ENCODE measurements around the gene PRIMPOL.
A peak's percentile ranks its signal among the peaks of the same experiment; 100 is the strongest.
"Not testable (repeated sequence)": the region's sequence is repeated elsewhere in the genome, so short reads cannot be mapped to it uniquely, and the experiment has no call there.

PRIMPOL gene

DNA sequence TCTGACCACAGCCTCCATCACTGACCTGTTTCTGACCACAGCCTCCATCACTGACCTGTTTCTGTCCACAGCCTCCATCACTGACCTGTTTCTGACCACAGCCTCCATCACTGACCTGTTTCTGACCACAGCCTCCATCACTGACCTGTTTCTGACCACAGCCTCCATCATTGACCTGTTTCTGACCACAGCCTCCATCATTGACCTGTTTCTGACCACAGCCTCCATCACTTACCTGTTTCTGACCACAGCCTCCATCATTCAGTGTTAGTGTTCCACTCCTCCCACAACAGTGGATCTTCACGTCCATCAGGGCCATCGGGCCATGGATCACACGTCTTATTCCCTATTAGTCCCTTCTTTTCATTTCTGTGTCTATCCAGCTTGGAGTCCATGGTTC, 25.0 kb upstream of the PRIMPOL start:
- not testable (repeated sequence) for H3K9me3 Mint-ChIP-seq; ATAC-seq (replicated peaks); H3K27me3 Mint-ChIP-seq; DNase-seq; H3K4me3 Mint-ChIP-seq
- Mint-ChIP-seq H3K4me1 (ENCODE audit: low read depth in 2 of 2) (peaks cover 14 to 34% of the 10 kb centered on the region in 2 donors), H3K36me3 (ENCODE audit: insufficient read depth) (peaks cover 30% of the 10 kb centered on the region), H3K27ac (peak overlapping the region; percentile 84 to 86)

DNA sequence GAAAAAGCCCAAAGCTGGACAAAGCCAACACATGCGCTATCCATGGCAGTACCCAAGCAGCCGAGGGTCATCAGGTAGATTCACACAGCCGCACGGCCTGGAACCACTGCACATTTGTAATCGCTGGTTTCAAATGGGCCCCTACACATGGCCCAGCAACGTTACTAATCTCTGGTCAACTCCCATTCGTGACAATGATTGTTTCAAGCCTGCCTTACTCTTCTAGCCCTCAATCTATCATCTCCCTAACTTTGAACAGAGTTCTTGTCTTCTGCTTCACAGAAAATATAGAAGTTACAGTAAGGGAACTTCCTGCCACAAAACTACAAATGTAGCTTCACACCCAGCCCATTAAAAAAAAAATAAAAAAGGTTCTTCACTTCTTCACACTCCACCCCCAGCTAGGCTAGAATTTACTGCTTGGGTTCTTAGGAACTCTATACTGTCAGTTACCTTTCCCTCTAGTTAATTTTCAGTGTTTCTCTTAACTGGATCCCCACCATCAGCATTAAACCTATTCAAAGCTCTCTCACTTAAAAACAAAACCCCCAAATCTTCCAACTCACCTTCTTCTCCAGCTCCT, 24.5 kb upstream of the PRIMPOL start:
- Mint-ChIP-seq H3K27me3 (no peaks in the 10 kb centered on the region), H3K9me3 (no peaks in the 10 kb centered on the region), H3K4me3 (peak overlapping the region in 1 of 2 donors; percentile 56), H3K4me1 (ENCODE audit: low read depth in 2 of 2) (peaks cover 14 to 34% of the 10 kb centered on the region in 2 donors), H3K36me3 (ENCODE audit: insufficient read depth) (peaks cover 35% of the 10 kb centered on the region), H3K27ac (peak overlapping the region; percentile 84 to 86)
- ATAC-seq (replicated peaks) (peak; percentile 46), DNase-seq (no peak)

- peaks cover 14 to 38% of the 10 kb centered on the region in 2 donors for H3K4me1 Mint-ChIP-seq (ENCODE audit: low read depth in 2 of 2)
- H3K4me3 Mint-ChIP-seq: peak overlapping the region in 1 of 2 donors; percentile 56
- peak; percentile 50 for ATAC-seq (replicated peaks)
- DNase-seq, H3K27me3 Mint-ChIP-seq, H3K9me3 Mint-ChIP-seq: not testable (repeated sequence)
- H3K27ac Mint-ChIP-seq: peak overlapping the region; percentile 1 to 86
- H3K36me3 Mint-ChIP-seq (ENCODE audit: insufficient read depth): peaks cover 44% of the 10 kb centered on the region
Measured at GRCh38 chr4:184625783-184626596, 23.5 kb upstream of the PRIMPOL start.

DNA sequence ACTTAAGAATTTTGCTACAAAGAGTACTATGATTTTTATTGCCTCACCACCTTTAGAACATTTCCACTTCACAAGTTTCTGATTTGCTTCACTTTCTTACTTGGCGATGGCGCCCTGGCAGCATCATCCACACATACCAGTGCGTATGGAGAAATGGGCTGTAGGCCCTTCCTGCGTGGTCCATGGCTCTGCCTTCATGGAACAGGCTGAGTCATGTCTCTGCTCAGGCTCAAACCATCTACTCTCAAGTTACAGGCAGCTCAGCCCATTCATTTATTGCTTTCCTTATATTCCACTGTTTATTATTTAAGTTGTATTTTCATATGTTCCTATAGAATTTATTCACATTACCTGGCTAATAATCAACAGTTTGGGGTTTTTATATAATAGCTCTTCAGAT, 21.4 kb upstream of the PRIMPOL start:
- DNase-seq (no peak), ATAC-seq (replicated peaks) (no peak)
- peaks cover 14 to 38% of the 10 kb centered on the region in 2 donors for H3K4me1 Mint-ChIP-seq (ENCODE audit: low read depth in 2 of 2)
- H3K27me3 Mint-ChIP-seq: no peaks in the 10 kb centered on the region
- H3K9me3 Mint-ChIP-seq: no peaks in the 10 kb centered on the region
- H3K36me3 Mint-ChIP-seq (ENCODE audit: insufficient read depth): peaks cover 62% of the 10 kb centered on the region
- H3K27ac Mint-ChIP-seq: peak overlapping the region in 1 of 2 donors; percentile 42
- no peak overlapping the region for H3K4me3 Mint-ChIP-seq

GRCh38 chr4:184632842-184633241, 16.7 kb upstream of the PRIMPOL start:
- ATAC-seq (replicated peaks) (no peak), DNase-seq (no peak)
- peak overlapping the region in 1 of 2 donors; percentile 79 for H3K27ac Mint-ChIP-seq
- peaks cover 5 to 22% of the 10 kb centered on the region in 2 donors for H3K4me1 Mint-ChIP-seq (ENCODE audit: low read depth in 2 of 2)
- peaks cover 80% of the 10 kb centered on the region for H3K36me3 Mint-ChIP-seq (ENCODE audit: insufficient read depth)
- no peaks in the 10 kb centered on the region for H3K9me3 Mint-ChIP-seq
- H3K27me3 Mint-ChIP-seq: no peaks in the 10 kb centered on the region
- H3K4me3 Mint-ChIP-seq: no peak overlapping the region

- no peak overlapping the region for H3K27ac Mint-ChIP-seq
- DNase-seq (no peak), ATAC-seq (replicated peaks) (no peak)
- H3K27me3 Mint-ChIP-seq: no peaks in the 10 kb centered on the region
- no peak overlapping the region for H3K4me3 Mint-ChIP-seq
- H3K4me1 Mint-ChIP-seq (ENCODE audit: low read depth in 2 of 2): peaks cover 21 to 36% of the 10 kb centered on the region in 2 donors
- H3K9me3 Mint-ChIP-seq: no peaks in the 10 kb centered on the region
- peaks cover 70% of the 10 kb centered on the region for H3K36me3 Mint-ChIP-seq (ENCODE audit: insufficient read depth)
Measured at GRCh38 chr4:184635381-184635780, 14.2 kb upstream of the PRIMPOL start.

GRCh38 chr4:184636144-184636543, 13.4 kb upstream of the PRIMPOL start:
- Mint-ChIP-seq H3K4me1 (ENCODE audit: low read depth in 2 of 2) (peaks cover 24 to 41% of the 10 kb centered on the region in 2 donors), H3K9me3 (no peaks in the 10 kb centered on the region), H3K4me3 (no peak overlapping the region), H3K36me3 (ENCODE audit: insufficient read depth) (peaks cover 63% of the 10 kb centered on the region), H3K27ac (peak overlapping the region in 1 of 2 donors; percentile 23), H3K27me3 (no peaks in the 10 kb centered on the region)
- no peak for ATAC-seq (replicated peaks)
- no peak for DNase-seq

- Mint-ChIP-seq H3K4me3 (no peak overlapping the region), H3K36me3 (ENCODE audit: insufficient read depth) (peaks cover 55% of the 10 kb centered on the region), H3K9me3 (no peaks in the 10 kb centered on the region), H3K27me3 (no peaks in the 10 kb centered on the region), H3K4me1 (ENCODE audit: low read depth in 2 of 2) (peaks cover 30 to 48% of the 10 kb centered on the region in 2 donors), H3K27ac (peak overlapping the region in 1 of 2 donors; percentile 5)
- ATAC-seq (replicated peaks) (no peak), DNase-seq (no peak)
Measured at GRCh38 chr4:184636897-184637296, 12.6 kb upstream of the PRIMPOL start.

- no peaks in the 10 kb centered on the region for H3K9me3 Mint-ChIP-seq
- no peak overlapping the region for H3K27ac Mint-ChIP-seq
- peaks cover 38 to 61% of the 10 kb centered on the region in 2 donors for H3K4me1 Mint-ChIP-seq (ENCODE audit: low read depth in 2 of 2)
- H3K4me3 Mint-ChIP-seq: peak overlapping the region in 1 of 2 donors; percentile 15
- DNase-seq (no peak), ATAC-seq (replicated peaks) (peak; percentile 40)
- no peaks in the 10 kb centered on the region for H3K27me3 Mint-ChIP-seq
- H3K36me3 Mint-ChIP-seq (ENCODE audit: insufficient read depth): peaks cover 47% of the 10 kb centered on the region
Measured at GRCh38 chr4:184641022-184641421, 8.5 kb upstream of the PRIMPOL start.

- Mint-ChIP-seq H3K27me3 (no peaks in the 10 kb centered on the region), H3K4me3 (peak overlapping the region in 1 of 2 donors; percentile 50), H3K9me3 (no peaks in the 10 kb centered on the region), H3K36me3 (ENCODE audit: insufficient read depth) (peaks cover 43% of the 10 kb centered on the region), H3K4me1 (ENCODE audit: low read depth in 2 of 2) (peaks cover 42 to 65% of the 10 kb centered on the region in 2 donors), H3K27ac (no peak overlapping the region)
- DNase-seq: no peak
- no peak for ATAC-seq (replicated peaks)
Measured at GRCh38 chr4:184641451-184641850, 8.1 kb upstream of the PRIMPOL start.

- no peaks in the 10 kb centered on the region for H3K27me3 Mint-ChIP-seq
- DNase-seq (no peak), ATAC-seq (replicated peaks) (no peak)
- H3K9me3 Mint-ChIP-seq: no peaks in the 10 kb centered on the region
- peaks cover 50 to 79% of the 10 kb centered on the region in 2 donors for H3K4me1 Mint-ChIP-seq (ENCODE audit: low read depth in 2 of 2)
- peak overlapping the region in 1 of 2 donors; percentile 73 for H3K27ac Mint-ChIP-seq
- H3K36me3 Mint-ChIP-seq (ENCODE audit: insufficient read depth): peaks cover 31% of the 10 kb centered on the region
- H3K4me3 Mint-ChIP-seq: peak overlapping the region in 1 of 2 donors; percentile 56
Measured at GRCh38 chr4:184643731-184644130, 5.8 kb upstream of the PRIMPOL start.

- H3K4me1 Mint-ChIP-seq (ENCODE audit: low read depth in 2 of 2): peaks cover 42 to 69% of the 10 kb centered on the region in 2 donors
- no peaks in the 10 kb centered on the region for H3K9me3 Mint-ChIP-seq
- H3K27ac Mint-ChIP-seq: peak overlapping the region; percentile 46 to 89
- no peaks in the 10 kb centered on the region for H3K27me3 Mint-ChIP-seq
- ATAC-seq (replicated peaks) (no peak), DNase-seq (no peak)
- peaks cover 32% of the 10 kb centered on the region for H3K36me3 Mint-ChIP-seq (ENCODE audit: insufficient read depth)
- peak overlapping the region; percentile 10 to 92 for H3K4me3 Mint-ChIP-seq
Measured at GRCh38 chr4:184644553-184645307, 4.8 kb upstream of the PRIMPOL start.

DNA sequence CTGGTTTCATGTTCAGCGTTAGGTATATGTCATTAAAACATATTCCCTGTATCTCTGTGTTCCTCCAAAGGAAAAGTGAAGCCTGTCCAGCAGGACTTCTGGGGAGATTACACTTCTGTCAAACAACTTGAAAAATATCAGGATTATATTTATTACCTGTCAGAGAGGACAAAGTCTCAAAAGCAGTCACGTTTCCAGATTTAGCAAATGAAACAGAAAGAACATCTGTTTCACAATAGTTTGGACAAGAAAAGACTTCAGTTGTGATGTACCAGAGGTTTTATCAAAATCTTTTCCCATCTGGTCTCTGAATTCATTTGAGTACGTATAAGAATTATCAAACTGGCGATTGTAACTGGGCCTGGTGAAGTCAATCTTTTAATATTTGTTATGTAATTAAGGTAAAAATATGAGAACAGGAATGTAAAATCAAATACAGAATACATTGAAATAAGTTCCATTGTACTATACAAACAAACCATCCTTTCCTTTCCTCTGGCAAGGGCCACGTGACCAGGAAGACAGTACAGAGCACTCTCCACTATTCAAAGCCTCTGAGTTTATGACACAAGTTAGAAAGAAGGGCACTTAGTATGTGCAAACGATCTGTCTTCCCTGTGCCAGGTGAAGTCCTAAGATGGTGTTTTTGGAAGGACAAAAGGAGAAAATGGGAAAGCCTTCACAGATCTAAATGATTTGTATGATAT, 3.5 kb upstream of the PRIMPOL start:
- ATAC-seq (replicated peaks) (no peak), DNase-seq (no peak)
- Mint-ChIP-seq H3K4me3 (peak overlapping the region; percentile 92 to 97), H3K27me3 (no peaks in the 10 kb centered on the region), H3K27ac (peak overlapping the region; percentile 46 to 89), H3K9me3 (no peaks in the 10 kb centered on the region), H3K4me1 (ENCODE audit: low read depth in 2 of 2) (peaks cover 42 to 66% of the 10 kb centered on the region in 2 donors), H3K36me3 (ENCODE audit: insufficient read depth) (peaks cover 36% of the 10 kb centered on the region)
